Measurements from ENCODE around the gene IL22RA1.

IL22RA1 gene

GRCh38 chr1:24178407-24178806 is 35.5 kb upstream of the IL22RA1 start:
- Histone ChIP-seq H3K4me1 (ENCODE audit: control insufficient read depth, insufficient read depth, low read length) (no peaks in the 10 kb centered on the region), H3K9ac (ENCODE audit: low read length) (no peak overlapping the region), H3K4me3 (ENCODE audit: low read length) (no peak overlapping the region), H3K27me3 (ENCODE audit: control insufficient read depth, insufficient read depth, low read length) (no peaks in the 10 kb centered on the region), H3K36me3 (ENCODE audit: control insufficient read depth, insufficient read depth, low read length) (no peaks in the 10 kb centered on the region), H3K27ac (ENCODE audit: low read depth, low read length) (no peak overlapping the region)

- Histone ChIP-seq H3K27me3 (ENCODE audit: control insufficient read depth, insufficient read depth, low read length) (no peaks in the 10 kb centered on the region), H3K36me3 (ENCODE audit: control insufficient read depth, insufficient read depth, low read length) (no peaks in the 10 kb centered on the region), H3K4me1 (ENCODE audit: control insufficient read depth, insufficient read depth, low read length) (no peaks in the 10 kb centered on the region), H3K4me3 (ENCODE audit: low read length) (no peak overlapping the region), H3K9ac (ENCODE audit: low read length) (no peak overlapping the region), H3K27ac (ENCODE audit: low read depth, low read length) (no peak overlapping the region)
Observed at GRCh38 chr1:24177161-24177560, 34.2 kb upstream of the IL22RA1 start.

GRCh38 chr1:24175033-24175755 is 32.3 kb upstream of the IL22RA1 start:
- H3K27ac ChIP-seq (ENCODE audit: low read depth, low read length), result no peak overlapping the region
- H3K4me1 ChIP-seq (ENCODE audit: control insufficient read depth, insufficient read depth, low read length), result no peaks in the 10 kb centered on the region
- H3K9ac ChIP-seq (ENCODE audit: low read length), result no peak overlapping the region
- H3K36me3 ChIP-seq (ENCODE audit: control insufficient read depth, insufficient read depth, low read length), result no peaks in the 10 kb centered on the region
- no peaks in the 10 kb centered on the region for H3K27me3 ChIP-seq (ENCODE audit: control insufficient read depth, insufficient read depth, low read length)
- H3K4me3 ChIP-seq (ENCODE audit: low read length), result no peak overlapping the region

- no peak overlapping the region for H3K4me3 ChIP-seq (ENCODE audit: low read length)
- H3K9ac ChIP-seq (ENCODE audit: low read length), result no peak overlapping the region
Observed at GRCh38 chr1:24173638-24174575, 31.0 kb upstream of the IL22RA1 start.

GRCh38 chr1:24172598-24172997 is 29.7 kb upstream of the IL22RA1 start:
- Histone ChIP-seq H3K9ac (ENCODE audit: low read length) (no peak overlapping the region), H3K27me3 (ENCODE audit: control insufficient read depth, insufficient read depth, low read length) (no peaks in the 10 kb centered on the region), H3K36me3 (ENCODE audit: control insufficient read depth, insufficient read depth, low read length) (no peaks in the 10 kb centered on the region), H3K4me3 (ENCODE audit: low read length) (no peak overlapping the region), H3K4me1 (ENCODE audit: control insufficient read depth, insufficient read depth, low read length) (no peaks in the 10 kb centered on the region), H3K27ac (ENCODE audit: low read depth, low read length) (no peak overlapping the region)

More at GRCh38 chr1:24173638-24174575, 31.0 kb upstream of the IL22RA1 start:
- H3K36me3 ChIP-seq (ENCODE audit: control insufficient read depth, insufficient read depth, low read length), result no peaks in the 10 kb centered on the region
- no peaks in the 10 kb centered on the region for H3K4me1 ChIP-seq (ENCODE audit: control insufficient read depth, insufficient read depth, low read length)
- no peaks in the 10 kb centered on the region for H3K27me3 ChIP-seq (ENCODE audit: control insufficient read depth, insufficient read depth, low read length)
- no peak overlapping the region for H3K27ac ChIP-seq (ENCODE audit: low read depth, low read length)

- H3K36me3 ChIP-seq (ENCODE audit: control insufficient read depth, insufficient read depth, low read length), result no peaks in the 10 kb centered on the region
- H3K4me3 ChIP-seq (ENCODE audit: low read length), result no peak overlapping the region
- no peak overlapping the region for H3K9ac ChIP-seq (ENCODE audit: low read length)
- no peaks in the 10 kb centered on the region for H3K27me3 ChIP-seq (ENCODE audit: control insufficient read depth, insufficient read depth, low read length)
- no peaks in the 10 kb centered on the region for H3K4me1 ChIP-seq (ENCODE audit: control insufficient read depth, insufficient read depth, low read length)
- no peak overlapping the region for H3K27ac ChIP-seq (ENCODE audit: low read depth, low read length)
Observed at GRCh38 chr1:24169286-24169685, 26.3 kb upstream of the IL22RA1 start.

GRCh38 chr1:24168245-24168644 is 25.3 kb upstream of the IL22RA1 start:
- H3K36me3 ChIP-seq (ENCODE audit: control insufficient read depth, insufficient read depth, low read length), result no peaks in the 10 kb centered on the region
- no peak overlapping the region for H3K9ac ChIP-seq (ENCODE audit: low read length)
- no peaks in the 10 kb centered on the region for H3K4me1 ChIP-seq (ENCODE audit: control insufficient read depth, insufficient read depth, low read length)
- no peak overlapping the region for H3K4me3 ChIP-seq (ENCODE audit: low read length)
- H3K27ac ChIP-seq (ENCODE audit: low read depth, low read length), result no peak overlapping the region
- no peaks in the 10 kb centered on the region for H3K27me3 ChIP-seq (ENCODE audit: control insufficient read depth, insufficient read depth, low read length)

- Histone ChIP-seq H3K9ac (ENCODE audit: low read length) (no peak overlapping the region), H3K27ac (ENCODE audit: low read depth, low read length) (no peak overlapping the region), H3K27me3 (ENCODE audit: control insufficient read depth, insufficient read depth, low read length) (no peaks in the 10 kb centered on the region), H3K4me1 (ENCODE audit: control insufficient read depth, insufficient read depth, low read length) (no peaks in the 10 kb centered on the region), H3K36me3 (ENCODE audit: control insufficient read depth, insufficient read depth, low read length) (no peaks in the 10 kb centered on the region), H3K4me3 (ENCODE audit: low read length) (no peak overlapping the region)
Observed at GRCh38 chr1:24167008-24167407, 24.1 kb upstream of the IL22RA1 start.

GRCh38 chr1:24165500-24165899 is 22.6 kb upstream of the IL22RA1 start:
- Histone ChIP-seq H3K4me3 (ENCODE audit: low read length) (no peak overlapping the region), H3K9ac (ENCODE audit: low read length) (no peak overlapping the region), H3K27me3 (ENCODE audit: control insufficient read depth, insufficient read depth, low read length) (no peaks in the 10 kb centered on the region), H3K27ac (ENCODE audit: low read depth, low read length) (no peak overlapping the region), H3K4me1 (ENCODE audit: control insufficient read depth, insufficient read depth, low read length) (no peaks in the 10 kb centered on the region), H3K36me3 (ENCODE audit: control insufficient read depth, insufficient read depth, low read length) (no peaks in the 10 kb centered on the region)

- Histone ChIP-seq H3K36me3 (ENCODE audit: control insufficient read depth, insufficient read depth, low read length) (no peaks in the 10 kb centered on the region), H3K9ac (ENCODE audit: low read length) (no peak overlapping the region), H3K4me1 (ENCODE audit: control insufficient read depth, insufficient read depth, low read length) (no peaks in the 10 kb centered on the region), H3K4me3 (ENCODE audit: low read length) (no peak overlapping the region), H3K27me3 (ENCODE audit: control insufficient read depth, insufficient read depth, low read length) (no peaks in the 10 kb centered on the region), H3K27ac (ENCODE audit: low read depth, low read length) (no peak overlapping the region)
Observed at GRCh38 chr1:24164004-24164403, 21.1 kb upstream of the IL22RA1 start.

GRCh38 chr1:24162201-24162600 is 19.3 kb upstream of the IL22RA1 start:
- H3K27me3 ChIP-seq (ENCODE audit: control insufficient read depth, insufficient read depth, low read length), result no peaks in the 10 kb centered on the region
- H3K36me3 ChIP-seq (ENCODE audit: control insufficient read depth, insufficient read depth, low read length), result no peaks in the 10 kb centered on the region
- H3K4me1 ChIP-seq (ENCODE audit: control insufficient read depth, insufficient read depth, low read length), result no peaks in the 10 kb centered on the region
- H3K4me3 ChIP-seq (ENCODE audit: low read length), result no peak overlapping the region
- H3K9ac ChIP-seq (ENCODE audit: low read length), result no peak overlapping the region
- H3K27ac ChIP-seq (ENCODE audit: low read depth, low read length), result no peak overlapping the region

- Histone ChIP-seq H3K27ac (ENCODE audit: low read depth, low read length) (no peak overlapping the region), H3K36me3 (ENCODE audit: control insufficient read depth, insufficient read depth, low read length) (no peaks in the 10 kb centered on the region), H3K27me3 (ENCODE audit: control insufficient read depth, insufficient read depth, low read length) (no peaks in the 10 kb centered on the region), H3K4me3 (ENCODE audit: low read length) (no peak overlapping the region), H3K9ac (ENCODE audit: low read length) (no peak overlapping the region), H3K4me1 (ENCODE audit: control insufficient read depth, insufficient read depth, low read length) (no peaks in the 10 kb centered on the region)
Observed at GRCh38 chr1:24161270-24161669, 18.3 kb upstream of the IL22RA1 start.
